Stimulated activated CD4-positive, alpha-beta T cell treated with anti-CD3 and anti-CD28 coated beads, Interleukin-15, amount 100 ng/mL, for 24 hours (primary cell): ENCODE data around the gene CD151.

Experiments
- DNase-seq: peaks from one replicate; pipeline ENCODE4 v3.0.0-alpha.2; 2020

CD151 gene

GRCh38 chr11:815675-816432 is 16.9 kb upstream of the CD151 start:
- DNase-seq: no peak

DNA sequence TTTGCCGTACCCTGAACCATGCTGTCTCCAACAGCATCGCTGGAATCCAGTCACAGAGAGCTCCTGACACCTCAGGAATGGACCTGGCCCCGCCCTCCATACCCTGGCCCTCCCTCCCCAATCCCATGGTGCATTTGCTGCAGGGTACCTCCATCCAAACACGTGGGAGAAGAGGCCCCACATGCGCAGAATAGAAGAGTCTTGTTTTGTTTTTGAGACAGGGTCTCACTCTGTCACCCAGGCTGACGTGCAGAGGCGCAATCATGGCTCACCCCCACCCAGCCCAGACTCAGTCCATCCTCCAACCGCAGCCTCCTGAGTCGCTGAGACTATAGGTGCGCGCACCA is 16.3 kb upstream of the CD151 start:
- peak; percentile 46 for DNase-seq

- no peak for DNase-seq
These were observed 14.2 kb upstream of the CD151 start, which contains the start of gene PNPLA2 for GRCh38 chr11:818396-819128. TSS of gene PNPLA2 (plus strand) at chr11:818914. CDS start at chr11:819719, 805 bp downstream.

- peak; percentile 94 for DNase-seq
These were observed 13.4 kb upstream of the CD151 start for GRCh38 chr11:819129-819931.

- DNase-seq: peak; percentile 97
These were observed 12.7 kb upstream of the CD151 start for GRCh38 chr11:819943-820649.

- DNase-seq: no peak
These were observed 11.9 kb upstream of the CD151 start for GRCh38 chr11:820655-821511.

- no peak for DNase-seq
These were observed 11.0 kb upstream of the CD151 start for GRCh38 chr11:821512-822371.

DNA sequence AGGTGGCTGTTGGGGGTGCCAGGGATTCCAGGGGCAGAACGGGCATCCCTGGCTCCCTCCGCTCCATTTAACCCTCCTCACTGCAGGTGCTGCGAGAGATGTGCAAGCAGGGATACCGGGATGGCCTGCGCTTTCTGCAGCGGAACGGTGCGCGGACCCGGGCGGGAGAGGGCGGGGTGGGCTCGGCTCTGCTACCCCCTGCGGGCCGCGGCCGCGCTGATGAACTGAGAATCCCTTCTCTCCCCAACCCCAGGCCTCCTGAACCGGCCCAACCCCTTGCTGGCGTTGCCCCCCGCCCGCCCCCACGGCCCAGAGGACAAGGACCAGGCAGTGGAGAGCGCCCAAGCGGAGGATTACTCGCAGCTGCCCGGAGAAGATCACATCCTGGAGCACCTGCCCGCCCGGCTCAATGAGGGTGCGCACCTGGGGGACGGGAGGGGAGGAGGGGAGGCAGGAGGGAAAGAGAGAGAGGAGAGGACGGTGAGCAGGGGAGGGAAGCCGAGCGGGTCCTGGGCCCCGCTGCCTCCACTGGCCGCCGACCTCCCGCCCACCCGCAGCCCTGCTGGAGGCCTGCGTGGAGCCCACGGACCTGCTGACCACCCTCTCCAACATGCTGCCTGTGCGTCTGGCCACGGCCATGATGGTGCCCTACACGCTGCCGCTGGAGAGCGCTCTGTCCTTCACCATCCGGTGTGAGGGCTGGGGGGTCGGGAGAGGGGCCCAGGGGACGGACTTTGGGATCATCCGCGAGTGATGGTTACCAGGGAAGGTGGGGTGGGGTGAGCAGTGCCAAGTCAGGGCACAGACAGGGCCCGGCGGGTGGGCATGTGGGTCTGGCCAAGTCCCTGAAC is 9.1 kb upstream of the CD151 start:
- DNase-seq: no peak

- no peak for DNase-seq
These were observed 8.4 kb upstream of the CD151 start for GRCh38 chr11:824292-824880.

- DNase-seq: no peak
These were observed 7.8 kb upstream of the CD151 start for GRCh38 chr11:824942-825341.

DNA sequence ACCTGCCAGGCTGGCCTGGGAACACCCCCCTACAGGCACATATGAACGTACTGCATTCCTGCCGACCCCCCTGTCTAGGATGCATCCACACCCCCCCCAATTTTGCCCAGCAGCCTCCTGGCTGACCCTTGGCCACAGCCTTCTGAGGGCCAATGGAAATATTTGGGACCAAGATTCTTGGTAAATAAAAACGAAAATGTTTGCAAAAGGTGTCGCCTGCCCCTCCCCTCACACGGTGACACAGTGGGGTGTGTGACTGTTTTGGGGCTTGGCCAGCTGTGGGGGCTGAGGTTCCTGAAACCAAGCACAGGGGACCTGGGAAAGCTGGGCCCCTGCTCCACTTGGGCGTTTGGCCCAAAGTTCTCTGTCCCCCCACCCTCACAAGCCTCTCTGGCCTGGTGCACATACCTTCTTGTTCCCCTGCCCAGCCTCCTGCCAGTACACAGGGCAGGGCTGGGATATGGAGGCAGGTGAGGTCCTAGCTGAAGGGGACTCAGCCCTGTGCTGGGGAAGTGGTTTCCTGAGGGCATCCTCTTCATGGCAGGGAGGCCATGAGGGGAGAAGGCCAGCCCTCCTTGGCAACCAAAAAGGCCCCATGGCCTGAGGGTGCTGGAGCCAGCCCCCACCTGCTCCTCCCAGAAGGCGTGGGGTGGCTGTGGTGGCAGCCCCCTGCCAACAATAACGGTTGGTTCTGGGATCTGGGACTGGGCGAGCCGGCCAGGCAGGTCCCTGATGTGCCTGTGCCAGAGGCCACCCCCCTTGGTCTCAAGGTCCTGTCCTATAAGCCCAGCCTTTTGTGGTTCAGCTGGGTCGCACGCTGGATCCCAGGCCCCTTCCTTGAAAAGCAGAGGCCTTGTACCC is 7.2 kb upstream of the CD151 start:
- DNase-seq: no peak

GRCh38 chr11:826227-826621 is 6.5 kb upstream of the CD151 start:
- DNase-seq: no peak

DNA sequence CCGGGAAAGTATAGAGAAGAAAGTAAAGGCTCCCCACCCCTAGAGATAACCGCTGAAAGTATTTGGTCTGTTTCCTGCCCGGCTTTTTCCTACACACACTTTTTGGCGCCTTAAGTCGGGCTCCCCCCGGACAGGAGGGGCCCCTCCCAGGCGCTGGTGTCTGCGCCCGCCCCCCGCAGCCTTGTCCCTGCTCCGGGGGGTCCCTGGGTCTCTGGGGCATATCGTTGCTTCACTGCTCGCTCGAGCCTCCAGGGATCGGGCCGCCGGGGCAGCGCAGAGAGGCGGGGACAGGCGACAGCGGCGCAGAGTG is 6.0 kb upstream of the CD151 start:
- no peak for DNase-seq

DNA sequence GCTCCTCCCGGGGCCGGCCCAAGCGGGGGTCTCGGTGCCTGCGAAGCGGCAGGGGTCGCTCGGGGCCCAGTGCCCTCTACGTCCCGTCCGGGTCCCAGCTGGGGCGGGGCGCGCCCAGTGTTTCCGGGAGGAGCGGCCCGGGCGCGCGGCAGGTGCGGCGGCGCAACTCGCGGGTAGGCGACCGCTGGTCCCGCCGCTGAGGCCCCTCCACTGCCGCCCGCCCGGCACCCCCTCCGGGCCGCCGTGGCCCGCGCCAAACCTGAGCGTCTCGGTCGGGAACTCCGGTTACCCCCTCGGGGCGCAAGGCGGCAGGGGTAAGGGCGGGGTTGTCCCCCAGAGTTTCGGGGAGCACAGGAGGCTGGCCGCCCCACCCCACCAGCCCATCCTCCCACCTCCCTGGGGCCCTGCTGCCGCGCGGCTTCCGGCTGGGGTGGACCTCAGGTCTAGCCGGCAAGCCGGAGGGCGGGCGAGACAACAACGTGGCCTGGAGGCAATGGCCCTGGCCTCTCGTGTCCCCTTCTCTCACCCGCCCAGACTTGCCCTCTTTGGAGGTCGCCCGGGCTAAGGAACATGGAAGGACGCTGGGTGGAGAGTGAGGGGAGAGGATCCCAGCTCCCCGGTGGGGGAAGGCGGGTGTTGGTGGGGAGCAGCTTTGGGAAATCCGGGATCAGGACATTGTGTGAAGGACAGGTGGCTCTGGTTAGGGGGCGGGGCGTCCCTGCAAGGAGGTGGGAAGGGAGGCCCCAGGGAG is 5.4 kb upstream of the CD151 start:
- DNase-seq: no peak

- DNase-seq: no peak
These were observed 4.9 kb upstream of the CD151 start, which contains the start of gene CRACR2B for GRCh38 chr11:827897-828192. TSS of gene CRACR2B (plus strand) at chr11:827919. CDS start at chr11:828608, 689 bp downstream.

- DNase-seq: no peak
These were observed 4.1 kb upstream of the CD151 start for GRCh38 chr11:828506-829175.

DNA sequence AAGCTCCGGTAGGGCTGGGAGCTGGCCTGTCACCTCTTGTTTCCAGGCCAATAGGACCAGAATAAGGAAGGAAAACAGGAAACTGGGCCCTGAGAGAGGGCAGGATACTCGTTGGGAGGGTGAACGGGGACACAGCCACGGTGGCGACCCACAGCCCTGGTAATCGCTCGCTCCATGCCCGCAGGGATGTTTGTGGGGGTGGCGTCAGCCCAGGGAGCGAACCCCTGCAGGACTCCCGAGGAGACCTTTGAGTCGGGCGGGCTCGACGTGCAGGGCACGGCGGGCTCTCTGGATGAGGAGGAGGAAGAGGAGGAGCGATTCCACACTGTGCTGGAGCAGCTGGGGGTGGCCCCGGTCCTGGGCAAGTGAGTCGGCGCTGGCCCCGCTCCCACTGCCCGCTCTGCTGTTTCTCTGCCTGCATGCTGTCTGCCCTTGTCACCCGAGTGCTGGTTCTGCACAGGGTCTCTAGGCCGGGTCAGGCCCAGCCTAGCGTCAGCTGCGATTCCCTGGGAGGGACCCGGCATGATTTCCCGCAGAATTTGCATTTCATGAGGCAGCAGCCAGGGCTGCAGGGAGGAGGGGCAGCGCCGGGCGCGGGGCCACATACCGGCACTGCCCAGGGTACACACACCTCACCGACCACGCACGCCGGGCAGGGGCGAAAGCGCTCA is 3.4 kb upstream of the CD151 start:
- no peak for DNase-seq
